Stimulated activated CD8-positive, alpha-beta memory T cell treated with anti-CD3 and anti-CD28 coated beads, Interleukin-4, amount 100 ng/mL, for 48 hours (primary cell): ENCODE results near the gene HNMT.
"Not testable (repeated sequence)": the region's sequence is repeated elsewhere in the genome, so short reads cannot be mapped to it uniquely, and the experiment has no call there.

Experiments used
- DNase-seq: peaks from one replicate; pipeline ENCODE4 v3.0.0-alpha.2; 2020

The HNMT gene

DNA sequence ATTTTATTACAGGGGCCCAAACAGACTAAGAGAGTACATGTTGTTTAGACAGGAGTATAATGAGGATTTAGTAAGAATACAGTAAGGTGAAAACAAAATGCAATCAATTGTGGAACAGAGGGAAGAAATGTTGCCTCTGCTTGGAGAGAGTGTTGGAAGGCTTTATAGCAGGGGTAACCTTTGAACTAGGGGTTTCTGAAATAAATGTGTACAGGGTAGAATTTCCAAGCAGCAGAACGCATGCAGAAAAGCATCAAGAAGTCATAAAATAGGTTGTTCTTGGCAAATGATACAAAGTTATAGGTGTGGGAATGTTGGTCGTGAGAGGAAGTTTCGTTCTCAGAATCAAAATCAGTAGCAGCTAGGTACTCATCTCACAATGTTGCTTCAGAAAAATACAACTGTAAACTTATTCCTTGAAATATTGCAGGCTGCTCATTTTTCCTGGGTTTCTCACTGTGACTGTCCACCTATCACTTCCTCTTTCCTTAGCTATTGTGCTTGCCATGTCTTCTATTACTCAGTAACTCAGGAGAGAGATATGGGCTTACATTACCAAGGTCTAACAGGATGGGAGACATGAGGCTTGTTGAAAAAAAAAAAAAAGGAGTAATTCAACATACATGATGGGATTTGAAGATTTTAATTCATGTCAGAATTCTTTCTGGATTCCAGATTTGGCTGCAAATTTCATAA lies 17.1 kb upstream of the HNMT start:
- no peak for DNase-seq

DNA sequence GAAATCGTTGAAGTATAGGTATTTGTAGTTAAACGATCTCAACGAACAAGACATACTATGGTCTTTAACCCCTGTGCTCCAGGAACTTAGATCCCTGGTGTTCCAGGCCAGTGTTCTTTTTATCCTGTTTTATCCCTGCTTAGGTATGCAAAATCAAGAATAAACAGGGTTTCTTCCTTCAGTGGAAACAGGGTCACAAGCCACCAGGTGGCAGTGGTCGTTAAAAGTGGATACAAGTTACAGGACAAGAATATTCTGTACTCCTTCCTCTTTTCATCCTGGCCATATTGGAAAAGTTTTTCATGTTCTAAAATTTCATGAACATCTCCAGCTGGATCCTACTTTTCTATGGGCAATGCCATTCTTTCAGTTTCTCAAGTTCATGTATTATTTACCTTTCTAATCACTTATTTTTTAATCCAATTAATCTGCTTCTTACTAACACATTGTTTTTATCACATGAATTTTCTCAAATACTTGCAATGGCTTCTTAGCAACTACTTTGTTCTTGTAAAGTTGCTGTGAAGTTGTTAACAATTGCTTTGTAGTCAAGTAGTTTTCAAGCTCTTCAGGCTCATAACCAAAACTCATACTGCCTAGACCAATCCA lies 16.4 kb upstream of the HNMT start:
- peak; percentile 55 for DNase-seq

DNA sequence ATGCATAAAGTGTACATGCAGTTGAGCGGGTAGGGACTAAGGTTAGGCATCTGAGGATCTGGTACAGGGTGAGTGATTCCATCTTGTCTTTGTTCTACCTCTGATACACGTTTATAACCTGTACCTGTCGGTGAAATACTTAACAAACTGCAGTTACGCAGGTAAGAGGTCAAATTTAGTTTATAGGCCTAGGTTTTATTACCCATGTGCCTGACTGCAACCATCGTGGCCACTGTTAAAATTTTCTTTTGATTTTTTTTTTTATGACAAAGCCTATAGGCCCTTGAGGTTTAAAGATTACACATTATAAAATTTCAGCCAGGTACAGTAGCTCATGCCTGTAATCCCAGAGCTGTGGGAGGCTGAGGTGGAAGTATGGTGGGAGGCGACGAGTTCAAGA lies 15.4 kb upstream of the HNMT start:
- no peak for DNase-seq

DNA sequence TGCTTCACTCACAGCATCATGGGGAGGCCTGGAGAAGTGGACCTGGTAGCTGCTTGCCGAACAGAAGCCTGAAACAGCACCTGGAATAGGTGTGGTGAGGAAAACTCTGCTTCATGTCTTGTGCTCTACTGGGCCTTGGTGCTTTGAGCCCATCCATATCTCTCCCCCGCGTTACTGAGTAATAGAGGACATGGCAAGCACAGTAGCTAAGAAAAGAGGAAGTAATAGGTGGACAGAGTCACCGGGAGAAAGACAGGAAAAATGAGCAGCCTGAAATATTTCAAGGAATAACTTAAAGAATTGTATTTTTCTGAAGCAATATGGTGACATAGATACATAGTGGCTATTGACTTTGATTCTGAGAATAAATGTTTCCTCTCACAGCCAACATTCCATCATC lies 14.0 kb upstream of the HNMT start:
- no peak for DNase-seq

DNA sequence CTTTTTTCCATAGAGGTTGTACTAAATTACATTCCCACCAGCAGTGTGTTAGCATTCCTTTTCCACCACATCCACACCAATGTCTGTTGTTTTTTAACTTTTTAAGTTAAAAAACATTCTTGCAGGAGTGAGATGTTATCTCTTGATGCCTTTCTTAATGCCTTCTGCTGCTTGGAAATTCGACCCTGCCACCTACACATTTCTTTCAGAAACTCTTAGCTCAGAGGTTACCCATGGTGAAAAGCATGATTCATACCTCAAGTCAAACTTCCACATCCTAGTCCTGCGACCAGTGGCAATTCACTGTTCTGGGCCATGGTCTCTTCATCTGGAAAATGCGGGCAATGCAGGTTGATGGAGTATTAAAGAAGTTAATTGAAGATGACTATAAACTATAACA lies 12.7 kb upstream of the HNMT start:
- no peak for DNase-seq

DNA sequence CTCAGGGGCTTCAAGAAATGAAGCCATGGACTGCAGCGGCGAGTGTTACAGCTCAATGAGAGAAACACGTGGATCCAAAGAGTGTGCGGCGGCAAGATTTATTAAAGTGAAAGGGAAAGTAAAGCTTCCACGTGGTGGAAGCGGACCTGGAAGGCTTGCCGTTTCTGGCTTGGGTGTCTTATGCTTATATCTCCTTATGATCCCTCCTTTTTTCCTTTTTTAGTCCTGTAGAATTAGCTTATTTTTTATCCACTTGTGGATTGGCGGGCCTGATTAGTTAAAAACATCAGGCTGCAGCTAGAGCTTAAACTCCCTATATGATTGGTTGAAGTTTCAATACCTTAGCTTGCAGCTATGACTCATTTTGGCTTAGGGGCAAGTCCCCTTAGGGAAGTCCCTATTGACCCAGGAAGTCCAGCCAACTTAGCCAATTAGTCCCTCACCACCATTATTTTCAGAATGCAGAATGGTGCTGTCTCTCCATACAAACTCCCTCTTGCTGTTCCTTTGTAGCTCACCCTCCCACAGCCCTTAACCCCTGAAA lies 11.6 kb upstream of the HNMT start:
- DNase-seq = no peak

DNA sequence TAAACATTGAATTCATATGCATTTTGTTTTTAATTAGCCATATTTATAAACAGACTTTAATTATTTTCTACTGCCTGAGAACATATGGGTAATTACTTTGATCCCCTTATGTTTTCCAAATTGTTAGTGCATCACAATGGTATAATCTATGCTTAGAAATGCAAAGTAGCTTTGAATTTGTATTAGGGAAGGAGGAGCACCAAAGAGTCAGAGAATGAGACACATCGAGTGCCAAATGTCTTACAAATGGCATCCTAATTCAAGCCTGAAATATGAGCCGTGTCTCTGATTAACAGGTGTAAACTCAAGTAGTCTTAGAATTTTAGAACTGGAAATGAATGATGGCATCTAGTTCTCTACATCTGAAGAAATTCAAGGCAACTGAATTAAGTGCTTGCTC lies 8.7 kb upstream of the HNMT start:
- no peak for DNase-seq

DNA sequence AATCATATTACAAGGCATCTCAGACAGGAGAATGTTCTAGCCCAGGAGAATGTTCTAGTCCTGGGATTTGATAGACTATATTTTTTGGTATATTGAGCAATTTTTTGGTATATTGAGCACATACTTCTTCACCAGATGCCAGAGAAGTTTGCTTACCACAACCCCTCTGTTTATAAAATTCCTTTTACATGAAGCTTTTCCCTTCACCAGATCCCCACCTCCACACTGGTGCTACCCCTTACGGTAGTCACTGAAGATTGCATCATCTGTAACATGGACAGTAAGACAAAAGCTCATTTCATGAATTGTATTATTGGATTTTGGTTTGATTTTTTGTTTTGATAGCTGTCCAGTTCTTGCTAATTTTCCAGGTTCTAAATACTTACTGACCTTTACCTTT lies 7.2 kb upstream of the HNMT start:
- no peak for DNase-seq

DNA sequence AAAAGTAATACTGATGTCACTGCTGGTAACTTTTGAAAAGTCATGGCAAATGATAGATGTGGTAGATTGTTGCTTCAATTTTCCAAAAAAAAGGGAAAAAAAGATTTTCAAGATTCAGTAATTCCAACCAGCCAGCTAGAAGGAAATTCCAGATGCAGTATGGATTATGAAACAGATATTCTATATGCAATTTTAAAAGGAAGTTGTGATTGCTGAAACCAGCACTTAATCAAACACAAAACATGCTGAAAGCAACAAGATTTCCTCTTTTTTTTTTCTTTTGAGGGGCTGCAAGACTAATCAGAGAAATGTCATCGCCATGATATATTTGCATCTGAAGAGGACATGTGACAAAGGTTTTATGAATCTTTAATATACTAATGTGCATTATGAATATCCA lies 5.1 kb upstream of the HNMT start:
- DNase-seq = no peak

DNA sequence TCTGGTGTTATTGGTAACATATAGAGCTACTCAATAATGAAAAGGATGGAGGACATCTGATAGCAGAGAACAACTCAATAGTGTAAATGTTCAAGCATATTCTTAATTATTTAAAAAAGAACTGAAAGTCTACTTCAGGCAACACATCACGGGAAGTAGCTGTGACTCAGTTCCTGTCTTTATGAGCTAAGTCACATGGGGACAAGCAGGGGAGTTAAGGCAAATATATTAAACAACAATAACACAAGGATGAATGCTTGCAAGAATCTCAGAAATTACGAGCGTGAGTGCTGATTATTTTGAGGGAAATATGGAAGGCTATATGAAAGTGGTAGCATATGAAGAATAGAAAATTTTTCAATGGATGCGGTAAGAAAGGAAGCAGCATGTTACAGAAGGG lies 4.0 kb upstream of the HNMT start:
- no peak for DNase-seq

DNA sequence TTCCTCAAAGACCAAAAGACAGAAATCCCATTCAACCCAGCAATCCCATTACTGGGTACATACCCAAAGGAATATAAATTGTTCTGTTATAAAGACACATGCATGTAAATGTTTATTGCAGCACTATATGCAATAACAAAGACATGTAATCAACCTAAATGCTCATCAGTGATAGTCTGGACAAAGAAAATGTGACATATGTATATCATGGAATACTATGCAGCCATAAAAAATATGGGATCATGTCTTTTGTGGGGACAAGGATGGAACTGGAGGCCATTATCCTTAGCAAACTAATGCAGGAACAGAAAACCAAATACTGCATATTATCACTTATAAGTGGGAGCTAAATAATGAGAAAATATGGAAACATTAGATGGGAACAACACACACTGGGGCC lies 2.7 kb upstream of the HNMT start:
- DNase-seq = no peak

DNA sequence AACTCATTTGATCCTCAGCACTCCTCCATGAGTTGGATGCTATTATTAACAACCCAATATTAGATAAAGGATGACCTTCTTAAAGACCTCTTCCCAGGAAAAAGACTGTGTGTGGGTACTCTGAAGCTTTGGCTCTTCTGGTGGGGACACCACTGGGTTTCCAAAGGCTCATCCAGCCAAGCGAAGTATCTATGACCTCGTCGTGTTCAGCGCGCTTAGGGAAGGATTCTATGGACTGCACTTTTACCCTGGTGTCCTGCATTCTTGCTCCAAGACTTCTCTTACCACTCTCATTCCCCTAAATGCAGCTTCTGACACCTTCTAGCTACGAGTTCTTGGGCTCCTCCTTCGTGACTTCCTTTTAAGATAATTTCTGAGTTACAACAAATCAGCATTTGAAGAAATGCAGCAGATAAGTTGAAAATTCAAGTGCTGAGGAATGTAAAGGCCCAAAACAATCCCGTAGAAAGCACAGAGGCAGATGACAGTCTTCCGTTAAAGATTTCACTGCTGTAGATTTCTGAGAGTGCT lies 673 bp upstream of the HNMT start:
- no peak for DNase-seq

DNA sequence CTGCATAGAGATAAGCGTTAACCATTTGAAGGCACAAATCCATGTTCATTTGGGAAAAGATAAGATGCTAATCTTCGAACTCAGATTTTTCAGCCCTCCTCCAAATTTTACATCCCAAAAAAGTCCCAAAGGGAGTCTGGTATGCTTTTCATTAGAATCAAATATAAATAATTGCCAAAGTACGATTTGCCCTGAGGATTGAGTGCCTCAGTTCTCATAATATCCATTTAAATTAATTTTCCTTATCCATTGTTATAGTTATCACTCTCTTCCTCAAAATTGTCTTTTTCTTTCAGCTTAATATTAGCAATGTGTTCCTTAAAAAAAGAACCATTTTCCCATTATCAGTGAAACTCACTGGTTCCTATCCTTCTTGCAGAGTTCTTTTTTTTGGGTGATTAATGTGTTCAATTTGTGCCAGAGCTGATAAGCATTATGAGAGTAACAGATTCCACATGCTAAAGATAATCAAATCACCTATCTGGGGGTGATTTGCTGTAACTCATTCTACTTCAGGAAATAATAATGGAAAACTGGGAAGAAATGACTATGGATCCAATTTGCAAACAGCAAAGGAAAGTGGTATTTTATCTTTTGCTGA lies 686 bp downstream of the HNMT start:
- no peak for DNase-seq

DNA sequence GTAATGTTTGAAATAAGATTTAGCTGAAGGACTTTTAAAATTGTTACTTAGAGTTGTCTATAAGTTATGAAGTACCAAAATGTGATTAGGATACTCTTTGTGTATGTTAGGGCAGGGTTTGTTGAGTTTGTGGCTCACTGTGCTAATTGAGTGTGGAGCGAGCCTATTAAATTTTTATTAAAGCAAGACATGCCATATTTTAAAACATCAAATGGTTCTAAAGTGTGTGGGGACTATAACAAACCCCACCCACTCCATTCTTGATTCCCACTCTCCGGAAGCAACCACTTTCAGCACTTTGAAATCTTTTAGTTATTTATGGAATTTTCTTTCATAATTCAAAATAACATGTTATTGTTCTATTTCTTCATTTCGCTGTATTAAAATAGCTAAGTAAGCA lies 1.8 kb downstream of the HNMT start:
- no peak for DNase-seq

DNA sequence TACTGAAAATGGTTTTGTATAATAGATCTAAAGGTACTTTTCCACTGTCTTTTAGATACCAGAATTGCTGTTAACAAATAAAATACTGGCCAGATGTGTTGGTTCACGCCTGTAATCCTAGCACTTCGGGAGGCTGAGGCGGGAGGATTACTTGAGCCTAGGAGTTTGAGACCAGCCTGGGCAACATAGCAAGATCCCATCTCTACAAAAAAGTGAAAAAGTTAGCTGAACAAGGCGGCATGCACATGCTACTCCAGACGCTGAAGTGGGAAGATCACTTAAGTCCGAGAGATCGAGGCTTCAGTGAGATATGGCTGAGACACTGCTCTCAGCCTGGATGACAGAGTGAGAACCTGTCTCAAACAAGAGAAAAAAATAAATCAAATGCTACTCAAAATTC lies 2.8 kb downstream of the HNMT start:
- no peak for DNase-seq

DNA sequence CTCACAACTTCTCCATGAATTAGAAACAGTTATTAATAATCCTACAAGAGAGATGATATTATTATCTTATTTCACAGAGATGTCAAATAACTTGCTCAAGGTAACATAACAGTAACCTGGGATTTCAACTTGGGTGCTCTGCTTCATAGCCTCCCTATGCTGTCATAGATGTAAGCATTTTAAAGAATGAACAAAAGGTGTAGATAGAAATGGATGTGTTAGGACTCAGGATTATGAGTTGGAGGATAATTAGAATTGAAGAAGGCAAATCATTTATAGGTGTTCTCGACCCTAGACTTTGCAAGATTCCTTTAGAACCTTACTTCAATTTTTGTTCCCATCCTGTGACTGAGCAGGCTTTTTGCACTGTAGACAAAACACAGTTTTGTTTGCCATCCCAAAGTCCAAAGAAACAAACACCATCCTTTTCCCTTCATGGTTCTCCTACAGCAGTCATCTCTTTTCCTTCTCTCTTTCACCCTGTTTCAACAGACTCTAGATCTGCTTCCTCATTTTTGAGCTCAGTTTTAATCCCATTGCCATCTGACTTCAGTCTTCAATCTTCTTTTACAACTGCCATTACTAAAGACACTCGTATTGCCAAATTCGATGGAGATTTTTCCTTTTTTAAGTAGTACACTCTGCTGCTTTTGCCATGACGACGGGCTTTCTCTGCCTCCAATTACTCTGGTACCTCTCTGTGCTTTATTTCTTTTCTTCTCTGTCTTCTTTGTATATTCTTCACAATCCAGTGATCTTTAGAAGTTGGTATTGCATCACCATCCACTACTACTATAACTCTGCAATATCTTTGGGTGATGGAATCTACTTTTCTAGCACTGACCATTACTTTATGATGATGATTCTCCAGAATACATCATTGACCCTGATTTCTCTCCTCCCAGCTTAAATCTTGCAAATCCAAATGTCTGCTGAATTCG lies 4.5 kb downstream of the HNMT start:
- no peak for DNase-seq

DNA sequence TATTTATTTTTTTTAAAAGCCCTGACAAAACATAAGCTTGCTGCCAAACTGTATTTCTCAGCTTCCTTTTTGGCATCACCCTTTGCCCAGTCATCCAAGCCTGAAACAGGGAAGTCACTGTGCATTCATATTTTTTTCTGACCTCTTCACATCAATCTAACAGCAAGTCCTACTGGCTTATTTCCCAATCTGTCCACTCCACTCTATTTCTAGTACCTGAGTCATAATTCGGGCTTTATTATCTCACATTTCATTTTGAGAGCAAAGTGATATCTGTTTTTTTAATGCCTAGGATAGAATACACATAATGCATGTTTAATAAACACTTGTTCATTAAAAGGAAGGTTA lies 5.1 kb downstream of the HNMT start:
- DNase-seq = no peak

DNA sequence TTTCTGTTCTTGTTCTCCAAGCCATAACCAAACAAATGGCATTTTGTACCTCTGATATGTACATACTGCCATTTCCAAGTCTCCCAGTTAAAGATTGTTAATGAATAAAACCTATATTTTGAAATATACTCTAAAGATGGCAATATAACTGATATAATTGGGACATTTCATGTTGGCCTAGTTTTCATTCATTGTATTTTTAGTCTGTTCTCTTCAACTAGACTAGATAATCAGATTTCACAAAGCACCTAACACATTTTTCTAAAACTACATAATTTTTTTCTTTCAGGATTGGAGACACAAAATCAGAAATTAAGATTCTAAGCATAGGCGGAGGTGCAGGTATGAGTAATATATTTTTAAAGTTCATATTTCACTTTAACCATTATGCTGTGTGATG lies 5.6 kb downstream of the HNMT start:
- DNase-seq = no peak

DNA sequence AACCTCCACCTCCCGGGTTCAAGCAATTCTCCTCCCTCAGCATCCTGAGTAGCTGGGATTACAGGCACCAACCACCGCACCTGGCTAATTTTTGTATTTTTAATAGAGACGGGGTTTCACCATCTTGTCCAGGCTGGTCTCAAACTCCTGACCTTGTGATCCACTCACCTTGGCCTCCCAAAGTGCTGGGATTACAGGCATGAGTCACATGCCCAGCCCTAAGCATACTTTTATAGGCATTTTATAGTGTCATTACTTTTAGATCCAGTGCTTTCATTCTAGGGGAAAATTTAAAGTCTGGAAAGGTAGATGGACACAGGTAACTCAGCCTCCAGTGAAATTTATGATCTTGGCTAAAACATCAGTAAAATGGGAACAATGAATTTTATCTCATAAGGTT lies 7.0 kb downstream of the HNMT start:
- not testable (repeated sequence) for DNase-seq

DNA sequence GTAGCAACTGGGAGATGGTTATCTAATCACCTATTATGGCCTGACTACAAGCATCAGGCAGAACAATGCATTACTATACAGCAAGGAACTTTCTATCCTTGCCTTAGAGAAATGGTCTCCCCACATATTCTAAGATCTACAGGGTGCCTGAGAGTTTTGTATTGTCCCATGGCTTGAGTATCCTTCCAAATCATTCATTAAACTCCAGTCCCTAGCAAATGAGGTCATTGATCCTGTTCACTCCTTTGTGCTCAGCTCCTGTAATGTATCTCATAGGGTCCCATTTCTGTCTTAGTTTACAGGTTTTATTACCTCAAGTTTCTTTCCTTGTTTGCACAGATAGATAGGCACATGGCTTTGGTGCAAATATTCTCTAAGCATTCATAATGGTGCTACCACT lies 9.0 kb downstream of the HNMT start:
- DNase-seq = no peak

DNA sequence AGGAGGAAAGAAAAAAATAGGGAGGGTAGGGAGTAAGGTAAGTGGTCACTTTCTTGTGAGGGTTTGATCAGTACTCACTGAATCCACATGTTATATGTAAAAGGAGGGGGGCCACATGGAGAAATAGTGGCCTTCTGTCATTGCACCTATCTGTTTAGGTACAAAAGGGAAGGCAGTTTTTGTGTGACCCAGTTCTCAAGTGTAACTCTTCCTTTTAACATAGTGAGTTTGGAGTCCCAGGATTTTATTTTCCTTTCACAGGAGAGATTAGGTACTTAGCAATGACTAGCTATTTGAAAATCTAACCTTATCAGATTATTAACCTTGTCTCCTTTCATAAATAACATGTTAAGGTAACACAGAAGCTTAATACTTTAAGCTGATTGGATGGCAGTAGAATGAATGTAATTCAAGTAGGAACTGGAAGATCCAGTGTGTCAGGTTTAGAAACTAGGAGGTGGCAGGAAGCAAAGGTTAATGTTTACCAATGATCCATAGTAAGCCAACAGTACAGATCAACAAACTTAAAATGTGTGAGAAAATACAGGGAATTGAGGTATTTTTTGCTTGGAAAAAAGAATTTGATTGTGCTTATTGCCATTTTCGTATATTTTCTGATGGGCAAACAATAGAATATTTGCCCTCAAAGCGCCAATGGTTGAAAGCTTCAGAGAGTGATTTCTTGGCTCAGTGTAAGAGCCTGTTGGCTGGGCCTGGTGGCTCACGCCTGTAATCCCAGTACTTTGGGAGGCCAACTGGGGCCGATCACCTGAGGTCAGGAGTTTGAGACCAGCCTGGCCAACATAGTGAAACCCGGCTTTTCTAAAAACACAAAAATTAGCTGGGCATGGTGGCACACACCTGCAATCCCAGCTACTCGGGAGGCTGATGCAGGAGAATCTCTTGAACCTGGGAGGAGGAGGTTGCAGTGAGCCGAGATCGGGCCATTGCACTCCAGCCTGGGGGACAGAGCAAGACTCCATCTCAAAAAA lies 11.3 kb downstream of the HNMT start:
- DNase-seq = no peak

DNA sequence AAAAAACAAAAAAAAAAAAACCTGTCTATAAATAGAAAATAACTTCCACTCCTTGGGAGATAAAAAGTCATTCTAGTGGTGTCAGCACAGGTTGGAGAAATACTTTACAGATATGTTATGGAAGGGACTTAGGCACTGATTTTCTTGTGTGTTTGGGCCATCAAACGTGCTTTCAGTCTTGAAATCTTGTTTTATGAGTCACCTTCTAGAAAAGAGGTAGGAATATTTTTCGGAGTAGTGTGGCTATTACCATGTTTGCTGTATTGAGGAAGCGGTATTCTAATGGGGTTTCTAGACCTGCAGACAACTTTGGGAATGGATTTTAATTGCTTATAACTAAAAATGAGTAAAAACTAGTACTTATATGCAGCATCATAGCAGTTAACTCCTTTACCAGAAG lies 12.0 kb downstream of the HNMT start:
- DNase-seq = no peak
